H9 (cell line): ENCODE measurements around the gene SEMA3D. TPM values are rescaled to one million over a fixed set of nuclear protein-coding genes. Genes with fewer than 3 reads are reported as not detected.

Experiments used
- DNase-seq: peaks from one replicate; pipeline ENCODE4 v3.0.0-alpha.2; 2017
- H2AFZ ChIP-seq: one replicate; pipeline ENCODE4 v1.6.1; 2013; ENCODE audit warnings: mild to moderate bottlenecking, low read length, control low read depth, moderate library complexity
- H2AK5ac ChIP-seq: 2 replicates; pipeline ENCODE4 v1.6.1; 2013; ENCODE audit warnings: low read length, control low read depth, mixed read lengths; ENCODE audit not compliant: insufficient read length
- H2BK120ac ChIP-seq: one replicate; pipeline ENCODE4 v1.6.1; 2013; ENCODE audit warnings: low read depth, mild to moderate bottlenecking, low read length, control low read depth, inconsistent platforms; ENCODE audit not compliant: poor library complexity, severe bottlenecking
- H2BK12ac ChIP-seq: 2 replicates; pipeline ENCODE4 v1.6.1; 2013; ENCODE audit warnings: low read length, control low read depth, mixed read lengths, low read depth; ENCODE audit not compliant: insufficient read length
- H2BK15ac ChIP-seq: 2 replicates; pipeline ENCODE4 v1.6.1; 2013; ENCODE audit warnings: low read depth, low read length, control low read depth
- H2BK20ac ChIP-seq: one replicate; pipeline ENCODE4 v1.6.1; 2013; ENCODE audit warnings: low read depth, mild to moderate bottlenecking, low read length, control low read depth, inconsistent platforms; ENCODE audit not compliant: poor library complexity, severe bottlenecking
- H2BK5ac ChIP-seq: 2 replicates; pipeline ENCODE4 v1.6.1; 2013; ENCODE audit warnings: low read length, control low read depth, mixed read lengths; ENCODE audit not compliant: insufficient read length
- H3K14ac ChIP-seq: 2 replicates; pipeline ENCODE4 v1.6.1; 2013; ENCODE audit warnings: low read length, control low read depth; ENCODE audit not compliant: insufficient read depth
- H3K18ac ChIP-seq: 2 replicates; pipeline ENCODE4 v1.6.1; 2013; ENCODE audit warnings: low read depth, mild to moderate bottlenecking, mixed read lengths, low read length, control low read depth; ENCODE audit not compliant: insufficient read length
- H3K23ac ChIP-seq: 2 replicates; pipeline ENCODE4 v1.6.1; 2013; ENCODE audit warnings: low read length, control low read depth, mixed read lengths, low read depth; ENCODE audit not compliant: insufficient read length
- H3K23me2 ChIP-seq: 2 replicates; pipeline ENCODE4 v1.6.1; 2013; ENCODE audit warnings: low read depth, mild to moderate bottlenecking, mixed read lengths, low read length, control low read depth; ENCODE audit not compliant: insufficient read length, poor library complexity, severe bottlenecking
- H3K27ac ChIP-seq: 2 replicates; pipeline ENCODE4 v1.5.1; 2013; ENCODE audit warnings: low read length, control low read depth, mixed read lengths, low read depth; ENCODE audit not compliant: insufficient read length
- H3K27me3 ChIP-seq: 2 replicates; pipeline ENCODE4 v1.6.1; 2013; ENCODE audit warnings: low read length, control low read depth, inconsistent platforms; ENCODE audit not compliant: insufficient read depth
- H3K4ac ChIP-seq: 2 replicates; pipeline ENCODE4 v1.6.1; 2013; ENCODE audit warnings: low read depth, mild to moderate bottlenecking, control low read depth, inconsistent platforms, low read length, moderate library complexity
- H3K4me1 ChIP-seq: 2 replicates; pipeline ENCODE4 v1.6.1; 2013; ENCODE audit warnings: low read length, control low read depth, inconsistent platforms; ENCODE audit not compliant: insufficient read depth
- H3K4me2 ChIP-seq: 2 replicates; pipeline ENCODE4 v1.6.1; 2013; ENCODE audit warnings: low read length, control low read depth, mixed read lengths; ENCODE audit not compliant: insufficient read length, insufficient read depth
- H3K56ac ChIP-seq: 2 replicates; pipeline ENCODE4 v1.6.1; 2013; ENCODE audit warnings: low read depth, mild to moderate bottlenecking, mixed read lengths, low read length, control low read depth; ENCODE audit not compliant: insufficient read length
- H3K79me1 ChIP-seq: 2 replicates; pipeline ENCODE4 v1.6.1; 2013; ENCODE audit warnings: low read depth, mild to moderate bottlenecking, moderate library complexity, low read length, control low read depth, inconsistent platforms; ENCODE audit not compliant: insufficient read depth, poor library complexity, severe bottlenecking
- H3K79me2 ChIP-seq: 2 replicates; pipeline ENCODE4 v1.6.1; 2013; ENCODE audit warnings: low read length, control low read depth, inconsistent platforms; ENCODE audit not compliant: insufficient read depth
- H3K9ac ChIP-seq: 2 replicates; pipeline ENCODE4 v1.6.1; 2013; ENCODE audit warnings: low read length, control low read depth, mixed read lengths; ENCODE audit not compliant: insufficient read length; ENCODE audit errors: extremely low read depth
- H3K9me3 ChIP-seq: one replicate; pipeline ENCODE4 v1.6.1; 2013; ENCODE audit warnings: low read depth, low read length, inconsistent platforms; ENCODE audit not compliant: control insufficient read depth
- H3T11ph ChIP-seq: one replicate; pipeline ENCODE4 v1.6.1; 2013; ENCODE audit warnings: mild to moderate bottlenecking, low read length, control low read depth, inconsistent platforms
- H4K20me1 ChIP-seq: one replicate; pipeline ENCODE4 v1.6.1; 2013; ENCODE audit not compliant: control insufficient read depth, insufficient read length, insufficient read depth
- H4K5ac ChIP-seq: 2 replicates; pipeline ENCODE4 v1.6.1; 2013; ENCODE audit warnings: low read depth, mild to moderate bottlenecking, mixed read lengths, low read length, control low read depth; ENCODE audit not compliant: insufficient read length
- H4K8ac ChIP-seq: replicated peaks from 2 replicates; pipeline ENCODE4 v1.6.1; 2013; ENCODE audit warnings: low read length, control low read depth, mixed read lengths, low read depth; ENCODE audit not compliant: insufficient read length
- H4K91ac ChIP-seq: 2 replicates; pipeline ENCODE4 v1.6.1; 2013; ENCODE audit warnings: low read depth, mild to moderate bottlenecking, moderate library complexity, mixed read lengths, low read length, control low read depth; ENCODE audit not compliant: insufficient read length
- H3K27ac Mint-ChIP-seq, 3 experiments: 2 replicates in 2 of 3; 3 replicates in 1 of 3; pipeline ENCODE4 v1.8.0; 2020 to 2021; ENCODE audit warnings: mixed read lengths in 3 of 3, mild to moderate bottlenecking in 1 of 3, moderate library complexity in 1 of 3
- H3K27me3 Mint-ChIP-seq: 2 replicates; pipeline ENCODE4 v1.8.0; 2021; ENCODE audit warnings: low read depth, mild to moderate bottlenecking, moderate library complexity, mixed read lengths
- H3K36me3 Mint-ChIP-seq, 3 experiments: 2 replicates in 2 of 3; 3 replicates in 1 of 3; pipeline ENCODE4 v1.8.0; 2020 to 2021; ENCODE audit warnings: low read depth in 3 of 3, mixed read lengths in 3 of 3; ENCODE audit not compliant: insufficient read depth in 1 of 3
- H3K4me1 Mint-ChIP-seq, 2 experiments: 2 replicates each; pipeline ENCODE4 v1.8.0; 2020; ENCODE audit warnings: mixed read lengths in 2 of 2
- H3K4me3 Mint-ChIP-seq, 2 experiments: 2 replicates in 1 of 2; 3 replicates in 1 of 2; pipeline ENCODE4 v1.8.0; 2020 to 2021; ENCODE audit warnings: mild to moderate bottlenecking in 2 of 2, mixed read lengths in 2 of 2, moderate library complexity in 1 of 2
- H3K9me3 Mint-ChIP-seq, 2 experiments: 2 replicates in 1 of 2; 3 replicates in 1 of 2; pipeline ENCODE4 v1.8.0; 2020; ENCODE audit warnings: mild to moderate bottlenecking in 2 of 2, mixed read lengths in 2 of 2, moderate library complexity in 1 of 2
- CTCF ChIP-seq: fragments of 200-600 bp; sonication (generic); conservative IDR thresholded peaks from 3 replicates; pipeline ENCODE4 v1.8.0; 2021; ENCODE audit warnings: antibody characterized with exemption, mild to moderate bottlenecking
- WGBS: extraction: QIAGEN DNeasy Blood & Tissue Kit; methylation state at CpG from one replicate; pipeline ENCODE4 v1.1.7; 2013; ENCODE audit warnings: missing lambda C conversion rate, low lambda C conversion rate, mixed read lengths; ENCODE audit not compliant: insufficient read length; ENCODE audit errors: extremely low coverage; 5-methylcytosine and 5-hydroxymethylcytosine counted together
- total RNA-seq: library from RNA; stranded (reverse); gene quantifications from 2 replicates; pipeline ENCODE4 v1.2.1, GENCODE V29; 2021

The SEMA3D gene
- total RNA-seq, 1 experiment from 2014 or later = 5.4 TPM

- H3K4me1 ChIP-seq = no peaks in the 10 kb centered on the region
- no peaks in the 10 kb centered on the region for H3K79me1 ChIP-seq
- H3K14ac ChIP-seq = no peak overlapping the region
- Mint-ChIP-seq H3K9me3 (peaks cover 0 to under 1% of the 10 kb centered on the region in 2 experiments; a peak in 2 of 5 replicates), H3K4me1 (no peaks in the 10 kb centered on the region), H3K36me3 (peaks cover 0 to 1% (median 0%) of the 10 kb centered on the region in 3 experiments; a peak in 1 of 7 replicates), H3K27me3 (no peaks in the 10 kb centered on the region), H3K4me3 (no peak overlapping the region), H3K27ac (no peak overlapping the region)
- no peak overlapping the region for H3K56ac ChIP-seq
- no peaks in the 10 kb centered on the region for H3K79me2 ChIP-seq
- H2BK5ac ChIP-seq = no peak overlapping the region
- no peaks in the 10 kb centered on the region for H3K27me3 ChIP-seq
- no peak for DNase-seq
- no peak overlapping the region for H2AK5ac ChIP-seq
- H2BK20ac ChIP-seq = no peak overlapping the region
- H3K4me2 ChIP-seq = no peak overlapping the region
- H4K91ac ChIP-seq = no peak overlapping the region
- H4K8ac ChIP-seq = no peak overlapping the region
- WGBS = no CpG with 5 or more reads among the region's 1 CpG
- H2BK12ac ChIP-seq = no peak overlapping the region
- no peak overlapping the region for H4K5ac ChIP-seq
- no peaks in the 10 kb centered on the region for H4K20me1 ChIP-seq
- no peak overlapping the region for H2BK120ac ChIP-seq
- H3K23me2 ChIP-seq = no peaks in the 10 kb centered on the region
- no peak overlapping the region for H2BK15ac ChIP-seq
- no peak overlapping the region for H3K27ac ChIP-seq
- no peak overlapping the region for H3K4ac ChIP-seq
- no peak overlapping the region for H2AFZ ChIP-seq
- no peaks in the 10 kb centered on the region for H3K9me3 ChIP-seq
- H3K9ac ChIP-seq = no peak overlapping the region
- TF ChIP-seq CTCF = no peak
- no peak overlapping the region for H3K23ac ChIP-seq
- no peak overlapping the region for H3T11ph ChIP-seq
- H3K18ac ChIP-seq = no peak overlapping the region
These were observed 22.5 kb downstream of the SEMA3D start for GRCh38 chr7:85164376-85164775.
